ENCODE data around the gene AXIN1.
"Not testable (repeated sequence)": the region's sequence is repeated elsewhere in the genome, so short reads cannot be mapped to it uniquely, and the experiment has no call there.

Gene AXIN1

DNA sequence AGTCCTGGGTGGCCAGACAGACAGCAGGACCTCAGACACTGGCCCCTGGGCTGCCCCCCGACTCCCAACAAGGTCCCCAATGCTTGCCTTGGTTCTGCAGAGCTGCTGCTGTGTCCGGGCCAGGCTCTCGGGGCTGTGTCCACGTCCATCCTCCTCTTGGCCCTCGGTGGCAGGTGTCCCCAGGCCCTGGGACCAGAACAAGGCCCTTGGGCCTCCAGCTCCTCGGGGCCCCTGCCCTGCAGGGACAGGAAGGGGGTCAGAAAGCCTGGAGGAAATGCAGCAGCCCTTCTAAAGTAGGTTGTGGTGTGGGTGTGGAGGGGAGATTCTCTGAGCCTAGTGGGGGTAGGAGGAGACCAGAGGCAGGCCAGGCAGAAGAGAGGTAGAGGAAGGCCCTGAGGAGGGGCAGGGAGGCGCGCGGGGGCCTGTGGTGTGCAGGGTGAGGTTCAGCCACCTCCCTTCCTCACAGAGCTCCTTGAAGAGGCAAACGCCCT lies 2.5 kb upstream of the AXIN1 start:
- Histone ChIP-seq H3K27ac (ENCODE audit: low read length) (no peak overlapping the region), H3K4me3 (ENCODE audit: low read length) (no peak overlapping the region), H3K27me3 (ENCODE audit: insufficient read depth, low read length) (no peaks in the 10 kb centered on the region), H3K4me1 (ENCODE audit: insufficient read depth, low read length) (no peaks in the 10 kb centered on the region), H3K9ac (ENCODE audit: low read depth, low read length) (no peak overlapping the region), H3K36me3 (ENCODE audit: insufficient read depth, low read depth, low read length) (peaks cover 7% of the 10 kb centered on the region; the same call in 1 of the 2 replicates), H3K9me3 (ENCODE audit: insufficient read depth, low read depth, low read length) (no peaks in the 10 kb centered on the region)

GRCh38 chr16:354291-354881 lies 1.9 kb upstream of the AXIN1 start:
- Histone ChIP-seq H3K36me3 (ENCODE audit: insufficient read depth, low read depth, low read length) (peaks cover 10% of the 10 kb centered on the region; the same call in 1 of the 2 replicates), H3K27me3 (ENCODE audit: insufficient read depth, low read length) (no peaks in the 10 kb centered on the region), H3K9ac (ENCODE audit: low read depth, low read length) (no peak overlapping the region), H3K27ac (ENCODE audit: low read length) (no peak overlapping the region), H3K9me3 (ENCODE audit: insufficient read depth, low read depth, low read length) (no peaks in the 10 kb centered on the region), H3K4me1 (ENCODE audit: insufficient read depth, low read length) (no peaks in the 10 kb centered on the region), H3K4me3 (ENCODE audit: low read length) (no peak overlapping the region)

GRCh38 chr16:353404-354290 lies 1.1 kb upstream of the AXIN1 start:
- Histone ChIP-seq H3K9ac (ENCODE audit: low read depth, low read length) (peak overlapping the region; percentile 41; the same call in 1 of the 2 replicates), H3K27me3 (ENCODE audit: insufficient read depth, low read length) (no peaks in the 10 kb centered on the region), H3K9me3 (ENCODE audit: insufficient read depth, low read depth, low read length) (no peaks in the 10 kb centered on the region), H3K36me3 (ENCODE audit: insufficient read depth, low read depth, low read length) (peaks cover 12% of the 10 kb centered on the region; the same call in 1 of the 2 replicates), H3K27ac (ENCODE audit: low read length) (no peak overlapping the region), H3K4me1 (ENCODE audit: insufficient read depth, low read length) (no peaks in the 10 kb centered on the region), H3K4me3 (ENCODE audit: low read length) (peak overlapping the region; percentile 60; the same call in 1 of the 2 replicates)

DNA sequence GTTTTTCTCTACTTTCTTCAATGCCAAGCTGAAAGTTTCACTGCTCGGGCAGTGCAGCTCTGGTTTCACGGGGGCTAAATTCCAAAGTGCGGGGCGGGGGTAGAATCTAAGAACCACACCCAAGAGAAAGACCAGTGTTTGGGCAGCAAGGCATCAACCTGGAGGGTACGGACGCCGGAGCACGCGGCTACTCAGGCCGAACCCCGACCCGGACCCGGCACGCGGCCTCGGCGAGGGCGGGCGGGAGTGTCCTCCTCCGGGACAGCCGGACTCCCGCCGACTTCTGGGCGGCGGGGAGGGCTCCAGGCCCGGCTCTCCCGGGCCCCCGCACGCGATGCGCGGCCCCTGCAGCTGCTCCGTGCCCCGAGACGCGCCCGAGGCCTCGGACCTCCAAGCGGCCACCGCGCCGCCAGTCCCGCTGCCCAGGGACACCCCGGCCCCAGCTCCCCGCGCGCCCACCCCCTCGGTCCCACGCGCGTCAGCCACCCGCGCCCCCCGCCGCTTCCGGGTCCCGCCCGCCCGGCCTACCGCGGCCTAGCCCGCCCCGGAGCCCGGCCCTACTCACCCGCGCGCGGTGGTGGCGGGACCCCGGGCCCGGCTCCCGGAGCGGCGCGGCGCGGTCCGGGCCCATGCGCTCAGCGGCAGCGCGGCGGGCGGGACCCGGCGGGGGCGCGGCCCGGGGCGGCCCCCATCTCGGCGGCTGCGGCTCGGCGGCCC lies 561 bp downstream of the AXIN1 start:
- Histone ChIP-seq H3K9me3 (ENCODE audit: insufficient read depth, low read depth, low read length) (no peaks in the 10 kb centered on the region), H3K4me3 (ENCODE audit: low read length) (peak overlapping the region; percentile 77), H3K4me1 (ENCODE audit: insufficient read depth, low read length) (no peaks in the 10 kb centered on the region), H3K9ac (ENCODE audit: low read depth, low read length) (peak overlapping the region; percentile 77; the same call in 1 of the 2 replicates), H3K27me3 (ENCODE audit: insufficient read depth, low read length) (no peaks in the 10 kb centered on the region), H3K36me3 (ENCODE audit: insufficient read depth, low read depth, low read length) (peaks cover 16% of the 10 kb centered on the region), H3K27ac (ENCODE audit: low read length) (no peak overlapping the region)

- no peaks in the 10 kb centered on the region for H3K9me3 ChIP-seq (ENCODE audit: insufficient read depth, low read depth, low read length)
Measured at GRCh38 chr16:350203-350602, 2.3 kb downstream of the AXIN1 start.

GRCh38 chr16:349211-349610 lies 3.3 kb downstream of the AXIN1 start:
- no peak overlapping the region for H3K4me3 ChIP-seq (ENCODE audit: low read length)
- peaks cover 42% of the 10 kb centered on the region for H3K36me3 ChIP-seq (ENCODE audit: insufficient read depth, low read depth, low read length)
- no peaks in the 10 kb centered on the region for H3K4me1 ChIP-seq (ENCODE audit: insufficient read depth, low read length)
- H3K9me3 ChIP-seq (ENCODE audit: insufficient read depth, low read depth, low read length) = no peaks in the 10 kb centered on the region
- H3K27me3 ChIP-seq (ENCODE audit: insufficient read depth, low read length) = no peaks in the 10 kb centered on the region
- no peak overlapping the region for H3K27ac ChIP-seq (ENCODE audit: low read length)
- H3K9ac ChIP-seq (ENCODE audit: low read depth, low read length) = no peak overlapping the region

More at GRCh38 chr16:350203-350602, 2.3 kb downstream of the AXIN1 start:
- H3K9ac ChIP-seq (ENCODE audit: low read depth, low read length) = no peak overlapping the region
- H3K27me3 ChIP-seq (ENCODE audit: insufficient read depth, low read length) = no peaks in the 10 kb centered on the region
- H3K4me3 ChIP-seq (ENCODE audit: low read length) = no peak overlapping the region
- no peak overlapping the region for H3K27ac ChIP-seq (ENCODE audit: low read length)
- peaks cover 34% of the 10 kb centered on the region for H3K36me3 ChIP-seq (ENCODE audit: insufficient read depth, low read depth, low read length)
- H3K4me1 ChIP-seq (ENCODE audit: insufficient read depth, low read length) = no peaks in the 10 kb centered on the region

- H3K36me3 ChIP-seq (ENCODE audit: insufficient read depth, low read depth, low read length) = peaks cover 42% of the 10 kb centered on the region
- not testable (repeated sequence) for H3K27ac ChIP-seq (ENCODE audit: low read length); H3K27me3 ChIP-seq (ENCODE audit: insufficient read depth, low read length); H3K9ac ChIP-seq (ENCODE audit: low read depth, low read length); H3K4me1 ChIP-seq (ENCODE audit: insufficient read depth, low read length); H3K4me3 ChIP-seq (ENCODE audit: low read length); H3K9me3 ChIP-seq (ENCODE audit: insufficient read depth, low read depth, low read length)
Measured at GRCh38 chr16:348495-348894, 4.0 kb downstream of the AXIN1 start.

- Histone ChIP-seq H3K9me3 (ENCODE audit: insufficient read depth, low read depth, low read length) (no peaks in the 10 kb centered on the region), H3K4me1 (ENCODE audit: insufficient read depth, low read length) (no peaks in the 10 kb centered on the region), H3K27me3 (ENCODE audit: insufficient read depth, low read length) (no peaks in the 10 kb centered on the region), H3K27ac (ENCODE audit: low read length) (no peak overlapping the region), H3K9ac (ENCODE audit: low read depth, low read length) (no peak overlapping the region), H3K4me3 (ENCODE audit: low read length) (no peak overlapping the region), H3K36me3 (ENCODE audit: insufficient read depth, low read depth, low read length) (peaks cover 51% of the 10 kb centered on the region)
Measured at GRCh38 chr16:347203-347602, 5.3 kb downstream of the AXIN1 start.

DNA sequence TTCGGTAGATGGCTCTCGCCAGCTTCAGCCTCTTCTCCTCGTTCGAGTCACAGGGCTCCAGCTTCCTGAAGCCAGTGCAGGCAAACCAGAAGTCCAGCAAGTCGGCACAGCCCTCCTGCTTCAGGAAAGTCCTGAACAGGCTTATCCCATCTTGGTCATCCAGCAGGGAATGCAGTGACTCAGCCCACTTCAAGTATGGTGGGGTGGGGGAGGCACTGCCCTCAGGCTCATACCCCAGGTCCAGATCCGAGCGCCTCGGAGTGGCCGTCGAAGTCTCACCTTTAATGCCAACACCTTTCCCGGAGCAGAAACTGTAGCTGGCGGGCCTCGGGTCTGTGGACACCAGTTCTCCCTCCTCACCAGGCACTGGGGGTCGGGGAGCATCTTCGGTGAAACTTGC lies 5.9 kb downstream of the AXIN1 start:
- Histone ChIP-seq H3K4me3 (ENCODE audit: low read length) (no peak overlapping the region), H3K36me3 (ENCODE audit: insufficient read depth, low read depth, low read length) (peaks cover 51% of the 10 kb centered on the region), H3K9me3 (ENCODE audit: insufficient read depth, low read depth, low read length) (no peaks in the 10 kb centered on the region), H3K27ac (ENCODE audit: low read length) (no peak overlapping the region), H3K4me1 (ENCODE audit: insufficient read depth, low read length) (no peaks in the 10 kb centered on the region), H3K9ac (ENCODE audit: low read depth, low read length) (no peak overlapping the region), H3K27me3 (ENCODE audit: insufficient read depth, low read length) (no peaks in the 10 kb centered on the region)

GRCh38 chr16:345772-346171 lies 6.8 kb downstream of the AXIN1 start:
- Histone ChIP-seq H3K4me1 (ENCODE audit: insufficient read depth, low read length) (no peaks in the 10 kb centered on the region), H3K27ac (ENCODE audit: low read length) (no peak overlapping the region)

DNA sequence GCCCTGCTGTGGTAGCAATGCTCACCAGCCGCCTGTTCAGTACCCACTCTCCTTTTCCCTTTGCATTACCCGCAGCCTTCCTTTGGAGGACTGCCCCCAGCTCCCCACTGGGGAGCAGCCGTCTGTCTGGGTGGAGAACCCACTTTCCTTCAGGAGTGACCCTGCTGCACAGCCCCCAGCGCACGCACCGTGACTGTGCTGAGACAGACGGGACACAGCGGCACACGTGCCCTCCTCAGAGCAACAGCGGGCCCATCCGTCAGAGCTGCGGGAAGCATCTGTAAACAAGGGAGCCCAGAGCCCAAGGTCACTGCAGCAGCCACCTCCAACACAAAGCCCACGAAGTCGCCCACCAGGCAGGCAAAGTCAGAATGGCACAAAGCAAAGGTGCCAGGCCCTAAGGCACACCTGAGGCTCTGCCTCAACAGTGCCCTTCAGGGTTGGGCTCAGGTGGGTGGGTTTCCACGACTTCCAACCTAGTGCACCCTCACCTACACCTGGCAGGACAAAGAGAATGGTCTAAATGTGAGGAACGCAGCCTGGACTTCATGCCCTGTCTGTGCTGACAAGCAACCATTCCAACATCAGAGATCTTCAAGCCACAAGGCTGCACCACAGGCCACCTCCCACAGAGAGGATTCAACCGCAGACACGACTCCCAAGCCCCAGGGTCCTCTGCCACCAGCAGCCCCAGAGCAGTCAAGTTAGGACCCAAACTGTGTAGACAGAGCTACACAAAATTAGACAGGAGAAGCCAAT lies 9.9 kb downstream of the AXIN1 start:
- Histone ChIP-seq H3K27me3 (ENCODE audit: insufficient read depth, low read length) (no peaks in the 10 kb centered on the region), H3K9ac (ENCODE audit: low read depth, low read length) (no peak overlapping the region; the same call in 1 of the 2 replicates)

More at GRCh38 chr16:345772-346171, 6.8 kb downstream of the AXIN1 start:
- Histone ChIP-seq H3K27me3 (ENCODE audit: insufficient read depth, low read length) (no peaks in the 10 kb centered on the region), H3K9me3 (ENCODE audit: insufficient read depth, low read depth, low read length) (no peaks in the 10 kb centered on the region), H3K36me3 (ENCODE audit: insufficient read depth, low read depth, low read length) (peaks cover 51% of the 10 kb centered on the region), H3K9ac (ENCODE audit: low read depth, low read length) (no peak overlapping the region), H3K4me3 (ENCODE audit: low read length) (no peak overlapping the region)

More for the DNA sequence above, 9.9 kb downstream of the AXIN1 start:
- Histone ChIP-seq H3K9me3 (ENCODE audit: insufficient read depth, low read depth, low read length) (no peaks in the 10 kb centered on the region), H3K4me1 (ENCODE audit: insufficient read depth, low read length) (no peaks in the 10 kb centered on the region), H3K36me3 (ENCODE audit: insufficient read depth, low read depth, low read length) (peaks cover 39% of the 10 kb centered on the region), H3K4me3 (ENCODE audit: low read length) (no peak overlapping the region), H3K27ac (ENCODE audit: low read length) (no peak overlapping the region)
